ENCODE results near the gene CFAP58.
"Not testable (repeated sequence)": the region's sequence is repeated elsewhere in the genome, so short reads cannot be mapped to it uniquely, and the experiment has no call there.

- TF ChIP-seq POLR2AphosphoS5, EP300, POLR2A (IDR thresholded peaks at IDR 0.05): not testable (repeated sequence)
- TF ChIP-seq, protein P1, sequence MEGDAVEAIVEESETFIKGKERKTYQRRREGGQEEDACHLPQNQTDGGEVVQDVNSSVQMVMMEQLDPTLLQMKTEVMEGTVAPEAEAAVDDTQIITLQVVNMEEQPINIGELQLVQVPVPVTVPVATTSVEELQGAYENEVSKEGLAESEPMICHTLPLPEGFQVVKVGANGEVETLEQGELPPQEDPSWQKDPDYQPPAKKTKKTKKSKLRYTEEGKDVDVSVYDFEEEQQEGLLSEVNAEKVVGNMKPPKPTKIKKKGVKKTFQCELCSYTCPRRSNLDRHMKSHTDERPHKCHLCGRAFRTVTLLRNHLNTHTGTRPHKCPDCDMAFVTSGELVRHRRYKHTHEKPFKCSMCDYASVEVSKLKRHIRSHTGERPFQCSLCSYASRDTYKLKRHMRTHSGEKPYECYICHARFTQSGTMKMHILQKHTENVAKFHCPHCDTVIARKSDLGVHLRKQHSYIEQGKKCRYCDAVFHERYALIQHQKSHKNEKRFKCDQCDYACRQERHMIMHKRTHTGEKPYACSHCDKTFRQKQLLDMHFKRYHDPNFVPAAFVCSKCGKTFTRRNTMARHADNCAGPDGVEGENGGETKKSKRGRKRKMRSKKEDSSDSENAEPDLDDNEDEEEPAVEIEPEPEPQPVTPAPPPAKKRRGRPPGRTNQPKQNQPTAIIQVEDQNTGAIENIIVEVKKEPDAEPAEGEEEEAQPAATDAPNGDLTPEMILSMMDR (IDR thresholded peaks at IDR 0.05), result not testable (repeated sequence)
These were observed 111.9 kb downstream of the CFAP58 start for GRCh38 chr10:104465575-104465974.
